CD14-positive monocyte (primary cell): ENCODE data around the gene CDC42BPB. TPM values are rescaled to one million over a fixed set of nuclear protein-coding genes. Genes with fewer than 3 reads are reported as not detected.

Source experiments
- DNase-seq, 3 donors: peaks; one replicate each; pipeline ENCODE4 v3.0.0-alpha.2; 2011 to 2022
- H2AFZ ChIP-seq: 2 replicates; pipeline ENCODE4 v1.6.0; 2012; ENCODE audit warnings: mild to moderate bottlenecking, low read depth, low read length, inconsistent platforms; ENCODE audit not compliant: insufficient read depth, poor library complexity, severe bottlenecking
- H3K27ac ChIP-seq, 2 donors: 1 replicate in 1 of 2; 2 replicates in 1 of 2; pipeline ENCODE4 v1.5.1; 2012 to 2013; ENCODE audit warnings: low read length in 2 of 2, control low read depth in 1 of 2, inconsistent platforms in 1 of 2, low read depth in 1 of 2, mild to moderate bottlenecking in 1 of 2
- H3K27me3 ChIP-seq, 2 donors: one replicate each; pipeline versions ENCODE4 v1.6.0 to v1.6.1; 2011 to 2013; ENCODE audit warnings: low read length in 2 of 2; ENCODE audit not compliant: control insufficient read depth in 2 of 2, insufficient read depth in 2 of 2
- H3K36me3 ChIP-seq, 2 donors: replicated peaks in 1 of 2; 1 replicate in 1 of 2; 2 replicates in 1 of 2; pipeline versions ENCODE4 v1.5.1 to v1.6.1; 2012 to 2013; ENCODE audit warnings: low read length in 2 of 2, control low read depth in 1 of 2, inconsistent platforms in 1 of 2, mild to moderate bottlenecking in 1 of 2; ENCODE audit not compliant: insufficient read depth in 2 of 2, control insufficient read depth in 1 of 2
- H3K4me1 ChIP-seq, 2 donors: 1 replicate in 1 of 2; 2 replicates in 1 of 2; pipeline versions ENCODE4 v1.5.1 to v1.6.1; 2012 to 2013; ENCODE audit warnings: low read length in 2 of 2, control low read depth in 1 of 2, inconsistent platforms in 1 of 2, mild to moderate bottlenecking in 1 of 2, moderate library complexity in 1 of 2; ENCODE audit not compliant: insufficient read depth in 2 of 2, control insufficient read depth in 1 of 2
- H3K4me2 ChIP-seq: replicated peaks from 2 replicates; pipeline ENCODE3; 2012; ENCODE audit warnings: low read length, moderate library complexity, mild to moderate bottlenecking; ENCODE audit not compliant: poor library complexity, severe bottlenecking; ENCODE audit errors: extremely low read depth
- H3K4me3 ChIP-seq, 3 experiments: fragments of 200-600 bp in 1 of 3; sonication (generic) in 1 of 3; replicated peaks in 1 of 3; 1 replicate in 2 of 3; 2 replicates in 1 of 3; pipeline ENCODE4 v1.5.1; 2011 to 2013; ENCODE audit warnings: low read length in 3 of 3, mild to moderate bottlenecking in 3 of 3, control low read depth in 2 of 3, low read depth in 2 of 3, inconsistent platforms in 1 of 3, moderate library complexity in 1 of 3
- H3K79me2 ChIP-seq: 2 replicates; pipeline ENCODE4 v1.6.0; 2012; ENCODE audit warnings: mild to moderate bottlenecking, control low read depth, inconsistent platforms, low read length, moderate library complexity; ENCODE audit not compliant: insufficient read depth
- H3K9ac ChIP-seq: 2 replicates; pipeline ENCODE4 v1.6.0; 2017; ENCODE audit warnings: low read length, mild to moderate bottlenecking; ENCODE audit not compliant: insufficient read depth, poor library complexity, severe bottlenecking
- H3K9me3 ChIP-seq, 2 donors: replicated peaks in 1 of 2; 1 replicate in 1 of 2; 2 replicates in 1 of 2; pipeline versions ENCODE4 v1.5.1 to v1.6.1; 2012 to 2013; ENCODE audit warnings: low read length in 2 of 2, control low read depth in 1 of 2; ENCODE audit not compliant: control insufficient read depth in 1 of 2, insufficient read depth in 1 of 2
- H4K20me1 ChIP-seq: 2 replicates; pipeline ENCODE4 v1.6.0; 2012; ENCODE audit warnings: mild to moderate bottlenecking, low read length, control low read depth, moderate library complexity; ENCODE audit not compliant: insufficient read depth
- H3K27ac Mint-ChIP-seq, 7 donors: one replicate each; pipeline ENCODE4 v1.8.0; 2020; ENCODE audit warnings: mild to moderate bottlenecking in 7 of 7, mixed read lengths in 7 of 7, moderate library complexity in 6 of 7, inconsistent platforms in 2 of 7
- H3K27me3 Mint-ChIP-seq, 3 donors: one replicate each; pipeline ENCODE4 v1.8.0; 2021 to 2022; ENCODE audit warnings: low read depth in 3 of 3, mild to moderate bottlenecking in 3 of 3, mixed read lengths in 3 of 3, moderate library complexity in 3 of 3, inconsistent platforms in 1 of 3
- H3K36me3 Mint-ChIP-seq, 2 donors: one replicate each; pipeline ENCODE4 v1.8.0; 2020; ENCODE audit warnings: mixed read lengths in 2 of 2, inconsistent platforms in 1 of 2, mild to moderate bottlenecking in 1 of 2
- H3K4me1 Mint-ChIP-seq: one replicate; pipeline ENCODE4 v1.8.0; 2020; ENCODE audit warnings: mild to moderate bottlenecking, mixed read lengths
- H3K4me3 Mint-ChIP-seq, 2 donors: one replicate each; pipeline ENCODE4 v1.8.0; 2020; ENCODE audit warnings: mild to moderate bottlenecking in 2 of 2, mixed read lengths in 2 of 2, moderate library complexity in 1 of 2
- H3K9me3 Mint-ChIP-seq, 7 donors: one replicate each; pipeline ENCODE4 v1.8.0; 2020 to 2022; ENCODE audit warnings: mixed read lengths in 7 of 7, mild to moderate bottlenecking in 6 of 7, moderate library complexity in 6 of 7, inconsistent platforms in 2 of 7
- WGBS: methylation state at CpG from one replicate; pipeline ENCODE4 v1.1.5; 2013; ENCODE audit warnings: missing lambda C conversion rate; ENCODE audit not compliant: insufficient coverage; 5-methylcytosine and 5-hydroxymethylcytosine counted together
- intact Hi-C, 2 donors: fragments of 100-400 bp; cut with micrococcal nuclease; formaldehyde crosslinking; loops; one replicate each; pipeline versions ENCODE4 v1.15.0 to v1.15.1; 2023
- polyA plus RNA-seq, 3 donors: library from polyadenylated mRNA; depleted of rRNA in 1 of 3; unstranded in 2 of 3; stranded (reverse) in 1 of 3; fragments of 300-500 nt in 2 of 3; fragments of >200 nt in 1 of 3; fragmentation: Illumina TruSeq in 2 of 3; gene quantifications; 1 replicate in 2 of 3; 2 replicates in 1 of 3; pipeline ENCODE4 v1.2.3, GENCODE V29; 2012 to 2021
- TF ChIP-seq, protein P1 (sequence below): fragments of 200-600 bp; IDR thresholded peaks from one replicate; pipeline ENCODE4 v1.8.0; 2022; ENCODE audit warnings: antibody characterized with exemption, mild to moderate bottlenecking

CDC42BPB gene
- polyA plus RNA-seq, 3 donors: 0.25 to 19.0 (median 0.60) TPM

DNA sequence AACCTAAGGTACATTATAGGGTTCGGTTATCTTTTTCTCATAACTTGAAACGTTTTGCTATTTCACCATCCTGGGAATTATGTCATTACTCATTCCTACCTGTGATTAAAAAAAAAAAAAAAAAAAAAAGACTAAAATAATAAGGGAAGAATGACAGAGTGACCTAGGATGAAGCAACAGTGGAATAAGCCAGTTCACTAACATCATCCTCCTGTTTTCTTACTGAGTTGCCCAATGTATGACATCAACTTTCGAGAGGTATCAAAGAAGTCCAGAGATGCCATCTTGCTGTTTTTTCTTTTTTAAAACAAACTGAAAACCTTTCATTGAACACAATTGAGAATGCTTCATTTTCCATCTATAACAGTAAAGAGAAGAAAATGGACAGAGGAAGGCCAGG is 92.1 kb downstream of the CDC42BPB start:
- WGBS: no CpG with 5 or more reads among the region's 3 CpGs
- peak in 2 of 3 donors; percentile 10 to 51 for DNase-seq
- H3K27me3 Mint-ChIP-seq: peaks cover 0 to 6% (median 1%) of the 10 kb centered on the region in 3 donors
- H3K4me1 Mint-ChIP-seq: peaks cover 11% of the 10 kb centered on the region
- Histone ChIP-seq H3K4me2 (no peak overlapping the region), H3K9me3 (no peaks in the 10 kb centered on the region), H3K27ac (no peak overlapping the region), H3K9ac (no peak overlapping the region), H3K27me3 (no peaks in the 10 kb centered on the region), H3K79me2 (no peaks in the 10 kb centered on the region), H2AFZ (no peak overlapping the region), H3K4me3 (no peak overlapping the region), H3K4me1 (no peaks in the 10 kb centered on the region), H4K20me1 (no peaks in the 10 kb centered on the region), H3K36me3 (peaks cover 27 to 85% of the 10 kb centered on the region in 2 donors)
- peaks cover 0 to 3% (median 0%) of the 10 kb centered on the region in 7 donors for H3K9me3 Mint-ChIP-seq
- TF ChIP-seq, protein P1, sequence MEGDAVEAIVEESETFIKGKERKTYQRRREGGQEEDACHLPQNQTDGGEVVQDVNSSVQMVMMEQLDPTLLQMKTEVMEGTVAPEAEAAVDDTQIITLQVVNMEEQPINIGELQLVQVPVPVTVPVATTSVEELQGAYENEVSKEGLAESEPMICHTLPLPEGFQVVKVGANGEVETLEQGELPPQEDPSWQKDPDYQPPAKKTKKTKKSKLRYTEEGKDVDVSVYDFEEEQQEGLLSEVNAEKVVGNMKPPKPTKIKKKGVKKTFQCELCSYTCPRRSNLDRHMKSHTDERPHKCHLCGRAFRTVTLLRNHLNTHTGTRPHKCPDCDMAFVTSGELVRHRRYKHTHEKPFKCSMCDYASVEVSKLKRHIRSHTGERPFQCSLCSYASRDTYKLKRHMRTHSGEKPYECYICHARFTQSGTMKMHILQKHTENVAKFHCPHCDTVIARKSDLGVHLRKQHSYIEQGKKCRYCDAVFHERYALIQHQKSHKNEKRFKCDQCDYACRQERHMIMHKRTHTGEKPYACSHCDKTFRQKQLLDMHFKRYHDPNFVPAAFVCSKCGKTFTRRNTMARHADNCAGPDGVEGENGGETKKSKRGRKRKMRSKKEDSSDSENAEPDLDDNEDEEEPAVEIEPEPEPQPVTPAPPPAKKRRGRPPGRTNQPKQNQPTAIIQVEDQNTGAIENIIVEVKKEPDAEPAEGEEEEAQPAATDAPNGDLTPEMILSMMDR: no peak
- peaks cover 66 to 87% of the 10 kb centered on the region in 2 donors for H3K36me3 Mint-ChIP-seq
- intact Hi-C loops: no loop called here
- H3K27ac Mint-ChIP-seq: peak overlapping the region in 5 of 7 donors; percentile 45 to 80 (median 66)
- H3K4me3 Mint-ChIP-seq: no peak overlapping the region

DNA sequence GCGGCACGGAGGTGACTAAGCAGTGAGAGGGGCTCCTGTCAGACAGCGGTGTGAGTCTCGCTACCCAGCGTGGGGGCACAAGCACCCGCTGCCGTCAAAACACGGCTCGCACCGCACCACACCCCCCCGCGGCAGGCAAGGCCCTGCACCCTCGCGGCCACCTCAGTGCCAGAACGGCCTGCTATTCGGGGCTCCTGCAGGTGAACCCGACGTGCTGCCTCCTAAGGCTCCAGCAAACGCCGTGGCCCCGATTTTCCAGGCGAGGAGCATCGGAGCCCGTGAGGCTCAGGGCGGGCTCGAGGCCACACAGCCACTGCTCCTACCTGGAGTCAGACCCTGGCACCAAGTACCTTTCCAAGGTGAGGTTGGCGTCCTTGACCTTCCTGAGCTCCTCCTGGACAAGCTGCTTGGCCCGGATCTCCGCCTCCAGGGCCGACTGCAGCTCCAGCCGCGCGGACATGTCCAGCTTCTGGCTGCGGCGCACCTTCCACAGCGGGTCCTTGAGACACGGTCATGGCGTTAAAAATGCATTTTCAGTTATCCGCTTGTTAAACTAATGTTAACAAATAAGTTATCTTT is 93.1 kb downstream of the CDC42BPB start:
- Histone ChIP-seq H2AFZ (no peak overlapping the region), H3K4me1 (no peaks in the 10 kb centered on the region), H3K4me3 (no peak overlapping the region), H3K27ac (no peak overlapping the region), H3K9me3 (no peaks in the 10 kb centered on the region), H3K4me2 (no peak overlapping the region), H4K20me1 (no peaks in the 10 kb centered on the region), H3K27me3 (no peaks in the 10 kb centered on the region), H3K36me3 (peaks cover 22 to 83% of the 10 kb centered on the region in 2 donors), H3K79me2 (no peaks in the 10 kb centered on the region), H3K9ac (no peak overlapping the region)
- H3K4me3 Mint-ChIP-seq: no peak overlapping the region
- peaks cover 0 to 3% (median 0%) of the 10 kb centered on the region in 7 donors for H3K9me3 Mint-ChIP-seq
- TF ChIP-seq, protein P1: no peak
- H3K4me1 Mint-ChIP-seq: peaks cover 11% of the 10 kb centered on the region
- no peak for DNase-seq
- intact Hi-C loops: no loop called here
- peaks cover 0 to 6% (median 0%) of the 10 kb centered on the region in 3 donors for H3K27me3 Mint-ChIP-seq
- peaks cover 61 to 87% of the 10 kb centered on the region in 2 donors for H3K36me3 Mint-ChIP-seq
- 97% methylated on average over 34 of the region's 39 CpGs for WGBS
- H3K27ac Mint-ChIP-seq: no peak overlapping the region
